GM18951 (cell line): ENCODE data around the gene TBX5.

ENCODE experiments used
- POLR2A ChIP-seq: IDR thresholded peaks from 4 replicates; pipeline ENCODE4 v1.6.1; 2011; ENCODE audit warnings: mild to moderate bottlenecking; ENCODE audit not compliant: insufficient read length, insufficient read depth; ENCODE audit errors: extremely low read depth
- in situ Hi-C: fragments of 300-500 bp; cut with MboI; formaldehyde crosslinking; loops from one replicate; pipeline ENCODE4 v1.12.0; 2022; ENCODE audit warnings: low sequenced_read_pairs, mixed read lengths, inconsistent platforms; ENCODE audit not compliant: unreplicated experiment

TBX5 gene

GRCh38 chr12:114441545-114441944 is 35.6 kb upstream of the TBX5 start:
- in situ Hi-C loops = loop anchor here (25.0 kb wide), 1 partner anchor 246 kb away; the partner anchor contains the start of gene TBX3
- no peak for TF ChIP-seq POLR2A

GRCh38 chr12:114441039-114441383 is 35.1 kb upstream of the TBX5 start:
- no peak for TF ChIP-seq POLR2A
- in situ Hi-C loops = loop anchor here (25.0 kb wide), 1 partner anchor 246 kb away; the partner anchor contains the start of gene TBX3

DNA sequence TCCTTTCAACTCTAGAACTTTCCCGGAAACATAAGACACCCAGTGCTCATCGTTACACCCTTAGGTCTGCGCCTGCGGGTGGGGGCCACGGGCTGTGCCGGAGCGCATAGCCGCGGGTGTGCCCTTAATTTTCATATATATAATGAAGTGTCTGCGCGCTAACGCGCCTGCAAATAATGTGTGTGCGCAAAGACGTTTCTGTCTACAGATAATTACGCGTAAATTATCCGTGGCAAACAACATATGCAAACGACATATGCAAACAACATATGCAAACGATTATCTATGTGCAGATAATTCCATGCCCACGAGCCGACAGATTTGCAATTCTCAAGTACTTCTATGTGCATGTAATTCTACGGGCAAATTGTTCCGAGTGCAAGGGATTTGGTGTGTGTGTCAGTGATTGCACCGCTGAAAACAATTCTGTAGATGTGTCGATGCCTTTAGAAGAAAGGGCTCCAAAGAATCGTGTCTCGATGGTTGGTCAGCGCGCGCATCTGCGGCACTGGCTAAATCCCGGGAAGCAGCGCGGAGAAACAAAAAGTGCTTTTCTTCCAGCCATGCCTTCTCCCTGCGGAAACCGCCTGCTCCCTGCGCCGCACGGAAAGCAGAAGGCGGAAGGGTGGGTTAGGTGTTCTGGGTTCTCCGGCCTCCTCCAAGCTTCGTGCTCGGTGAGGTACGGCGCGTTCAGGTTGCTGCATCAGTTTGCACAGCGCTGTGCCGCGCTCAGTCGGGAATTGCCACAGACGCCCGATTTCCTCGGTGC is 34.5 kb upstream of the TBX5 start:
- in situ Hi-C loops = loop anchor here (25.0 kb wide), 1 partner anchor 247 kb away; the partner anchor contains the start of gene TBX3
- no peak for TF ChIP-seq POLR2A

- in situ Hi-C loops = loop anchor here (25.0 kb wide), 1 partner anchor 247 kb away; the partner anchor contains the start of gene TBX3
Measured at GRCh38 chr12:114439817-114440216, 33.9 kb upstream of the TBX5 start.

DNA sequence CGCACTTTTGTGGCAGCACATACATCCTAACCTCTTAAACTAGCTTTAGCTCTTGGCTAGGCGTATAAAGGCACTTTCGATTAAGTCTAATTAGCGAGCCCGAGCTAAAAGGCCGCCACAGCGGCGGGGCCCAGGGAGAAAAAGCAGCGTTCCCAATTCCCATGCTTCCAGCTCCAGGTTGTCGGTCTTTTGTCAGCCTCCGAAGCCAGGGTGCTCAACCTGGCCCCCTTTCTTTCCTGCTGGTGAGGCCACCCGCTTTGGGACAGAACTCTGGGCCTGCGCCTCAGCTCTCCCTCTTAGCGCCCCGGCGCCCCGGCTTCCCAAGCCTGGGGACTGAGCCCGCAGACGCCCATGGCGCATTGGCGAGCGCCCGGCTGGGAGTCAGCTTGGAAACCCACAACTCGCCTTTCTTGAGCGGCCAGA is 33.3 kb upstream of the TBX5 start:
- no peak for TF ChIP-seq POLR2A
- in situ Hi-C loops = loop anchor here (25.0 kb wide), 1 partner anchor 248 kb away; the partner anchor contains the start of gene TBX3

More at GRCh38 chr12:114439817-114440216, 33.9 kb upstream of the TBX5 start:
- TF ChIP-seq POLR2A = no peak

DNA sequence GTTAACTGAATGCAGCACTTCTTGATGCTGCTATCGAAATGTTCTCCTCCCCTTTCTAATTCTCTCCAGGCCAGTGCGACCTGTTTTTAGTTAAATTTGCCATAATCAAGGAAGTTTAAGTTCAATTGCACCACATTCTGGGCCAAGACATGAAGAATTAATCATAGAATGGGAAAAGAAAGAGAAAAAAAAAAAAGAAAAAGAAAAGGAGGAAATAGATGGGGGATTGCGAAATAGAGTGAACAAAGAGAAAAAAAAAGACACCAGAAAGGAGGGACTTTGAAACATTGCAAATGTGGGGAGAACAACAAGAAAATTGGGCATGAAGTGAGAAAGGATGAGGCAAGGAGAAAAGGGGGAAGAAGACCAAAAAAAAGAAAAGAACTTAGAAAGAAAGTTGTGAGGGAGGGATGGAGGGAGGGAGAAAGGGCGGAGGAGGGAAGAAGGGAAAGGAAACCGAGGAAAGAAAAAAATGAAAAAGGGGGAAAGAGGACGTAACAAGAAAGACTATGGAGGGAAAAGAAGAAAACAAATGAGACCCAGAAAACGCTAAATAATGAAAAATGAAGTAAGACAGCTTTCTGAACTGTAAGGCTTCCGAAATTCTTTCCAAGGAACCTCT is 32.8 kb upstream of the TBX5 start:
- no peak for TF ChIP-seq POLR2A
- in situ Hi-C loops = loop anchor here (25.0 kb wide), 1 partner anchor 249 kb away; the partner anchor contains the start of gene TBX3

DNA sequence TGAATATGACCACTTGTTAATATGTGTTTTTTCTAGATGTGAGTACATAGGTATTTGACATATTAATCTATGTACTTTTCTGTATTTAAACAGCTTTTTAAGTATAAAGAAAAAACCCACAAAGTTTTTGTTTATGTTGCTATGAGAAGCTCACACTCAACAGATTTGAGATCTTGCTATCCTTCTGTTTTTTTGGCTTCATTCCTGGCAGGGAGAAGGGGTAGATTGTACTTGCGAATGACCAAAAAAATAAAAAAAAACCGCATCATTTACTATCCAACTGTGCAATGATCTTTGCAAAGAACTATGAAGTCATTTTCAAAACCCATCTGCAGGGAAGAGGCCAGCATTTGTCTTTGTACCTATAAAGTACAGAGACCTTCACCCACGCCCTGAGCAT is 28.4 kb upstream of the TBX5 start:
- no peak for TF ChIP-seq POLR2A
- in situ Hi-C loops = loop anchor here (25.0 kb wide), 1 partner anchor 253 kb away; the partner anchor contains the start of gene TBX3

DNA sequence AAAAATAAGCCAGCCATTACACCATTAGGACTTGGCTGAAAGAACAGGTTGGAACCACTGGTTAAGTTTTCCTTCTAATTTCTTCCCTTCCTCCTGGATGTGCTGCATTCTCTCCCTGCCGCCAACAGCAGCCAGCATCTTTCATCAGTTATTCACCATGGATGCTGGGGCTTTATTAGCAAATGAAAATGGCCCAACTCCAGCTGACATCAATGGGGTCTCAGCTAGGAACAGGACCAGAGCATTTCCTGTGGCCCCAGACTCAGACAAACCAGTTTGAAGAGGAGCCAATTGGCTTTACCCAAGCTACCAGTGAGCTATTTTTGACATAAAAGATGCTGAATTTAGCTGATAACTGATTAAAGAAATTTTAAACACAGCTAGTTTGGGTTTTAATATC is 26.0 kb upstream of the TBX5 start:
- in situ Hi-C loops = loop anchor here (25.0 kb wide), 1 partner anchor 255 kb away; the partner anchor contains the start of gene TBX3
- TF ChIP-seq POLR2A = no peak

GRCh38 chr12:114430306-114430705 is 24.4 kb upstream of the TBX5 start:
- in situ Hi-C loops = loop anchor here (25.0 kb wide), 1 partner anchor 257 kb away; the partner anchor contains the start of gene TBX3
- TF ChIP-seq POLR2A = no peak

GRCh38 chr12:114425031-114425626 is 19.2 kb upstream of the TBX5 start:
- in situ Hi-C loops = loop anchor here (25.0 kb wide), 1 partner anchor 262 kb away; the partner anchor contains the start of gene TBX3
- no peak for TF ChIP-seq POLR2A

- no peak for TF ChIP-seq POLR2A
- in situ Hi-C loops = no loop called here
Measured at GRCh38 chr12:114420944-114421335, 15.0 kb upstream of the TBX5 start.

DNA sequence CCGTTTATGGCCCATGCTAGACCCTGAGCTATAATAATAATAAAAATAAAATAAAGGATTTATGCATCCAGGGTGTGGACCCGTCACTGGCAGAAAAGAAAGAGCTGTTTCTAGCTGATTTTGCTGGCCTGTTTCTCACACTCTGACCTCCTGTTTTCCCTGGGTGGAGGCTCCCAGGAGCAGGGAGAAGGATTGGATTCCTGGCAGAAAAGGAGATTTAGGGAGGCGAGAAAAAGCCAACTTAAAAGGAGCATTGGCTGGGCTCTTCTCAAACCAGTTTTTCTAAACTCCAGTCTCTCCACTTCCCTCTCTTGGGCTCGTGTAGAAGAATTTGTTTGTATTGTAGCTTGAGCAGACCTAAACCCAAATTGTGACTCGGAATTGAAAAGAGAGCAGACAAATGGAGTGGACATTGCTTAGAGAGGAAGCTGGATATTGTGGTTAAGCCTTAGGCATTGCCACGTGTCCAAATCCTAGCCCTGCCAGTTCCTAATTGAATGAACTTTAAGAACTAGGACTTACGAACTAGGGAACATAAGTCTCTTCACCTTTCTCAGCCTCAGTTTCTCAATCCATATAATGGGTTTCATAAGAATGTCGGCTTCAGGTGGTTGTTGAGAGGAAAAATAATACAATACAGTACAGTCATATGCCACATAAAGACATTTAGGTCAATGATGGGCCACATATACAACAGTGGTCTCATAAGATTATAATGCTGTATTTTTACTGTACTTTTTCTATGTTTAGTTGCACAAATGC is 14.4 kb upstream of the TBX5 start:
- in situ Hi-C loops = no loop called here
- no peak for TF ChIP-seq POLR2A

GRCh38 chr12:114416028-114416427 is 10.1 kb upstream of the TBX5 start:
- in situ Hi-C loops = no loop called here
- no peak for TF ChIP-seq POLR2A

DNA sequence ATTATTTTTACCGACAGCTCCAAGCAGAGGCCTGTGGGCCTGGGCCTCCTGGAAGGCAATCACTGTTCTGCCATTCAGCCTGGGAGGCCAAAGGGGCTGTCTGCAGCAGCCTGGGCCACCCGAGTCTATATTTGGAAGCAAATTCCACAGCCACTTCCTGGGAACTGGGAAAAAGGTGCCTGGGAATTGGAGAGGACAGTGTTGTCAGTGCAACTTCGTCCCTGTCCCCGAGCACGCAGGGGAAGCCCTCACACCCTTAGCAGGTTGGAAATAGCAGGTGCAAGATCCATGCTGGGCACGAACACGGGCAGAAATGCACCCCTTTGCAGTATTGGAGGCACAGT is 9.6 kb upstream of the TBX5 start:
- in situ Hi-C loops = no loop called here
- TF ChIP-seq POLR2A = no peak
